ENCODE measurements around the gene MEIS2.

DNA sequence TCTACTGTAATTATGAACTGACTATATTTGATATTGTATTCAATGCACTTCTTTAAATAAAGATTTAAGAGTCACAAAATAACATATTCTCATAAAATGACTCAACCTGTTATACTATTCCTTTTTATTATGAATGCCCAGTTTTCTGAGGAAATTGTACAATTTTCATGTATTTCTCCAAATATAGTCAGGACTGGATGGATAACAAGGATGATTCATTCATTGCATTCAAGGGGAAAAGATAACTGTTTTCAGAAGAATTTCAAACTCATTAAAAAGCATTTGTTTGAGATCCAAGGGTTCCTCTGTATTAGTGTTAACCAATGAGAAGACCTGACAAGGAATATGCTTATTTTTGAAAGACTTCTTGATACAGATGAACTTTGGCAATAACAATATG lies 163.7 kb downstream of the MEIS2 start:
- TF ChIP-seq, protein P1, sequence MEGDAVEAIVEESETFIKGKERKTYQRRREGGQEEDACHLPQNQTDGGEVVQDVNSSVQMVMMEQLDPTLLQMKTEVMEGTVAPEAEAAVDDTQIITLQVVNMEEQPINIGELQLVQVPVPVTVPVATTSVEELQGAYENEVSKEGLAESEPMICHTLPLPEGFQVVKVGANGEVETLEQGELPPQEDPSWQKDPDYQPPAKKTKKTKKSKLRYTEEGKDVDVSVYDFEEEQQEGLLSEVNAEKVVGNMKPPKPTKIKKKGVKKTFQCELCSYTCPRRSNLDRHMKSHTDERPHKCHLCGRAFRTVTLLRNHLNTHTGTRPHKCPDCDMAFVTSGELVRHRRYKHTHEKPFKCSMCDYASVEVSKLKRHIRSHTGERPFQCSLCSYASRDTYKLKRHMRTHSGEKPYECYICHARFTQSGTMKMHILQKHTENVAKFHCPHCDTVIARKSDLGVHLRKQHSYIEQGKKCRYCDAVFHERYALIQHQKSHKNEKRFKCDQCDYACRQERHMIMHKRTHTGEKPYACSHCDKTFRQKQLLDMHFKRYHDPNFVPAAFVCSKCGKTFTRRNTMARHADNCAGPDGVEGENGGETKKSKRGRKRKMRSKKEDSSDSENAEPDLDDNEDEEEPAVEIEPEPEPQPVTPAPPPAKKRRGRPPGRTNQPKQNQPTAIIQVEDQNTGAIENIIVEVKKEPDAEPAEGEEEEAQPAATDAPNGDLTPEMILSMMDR (IDR thresholded peaks at IDR 0.05; ENCODE audit: low read depth, low read length) = no peak
- TF ChIP-seq EZH2phosphoT487 (IDR thresholded peaks at IDR 0.05; ENCODE audit: low read depth) = no peak

All from OCI-LY3 (cell line).